T-helper 2 cell treated with Interferon-gamma antibody and Interleukin-4, amounts not matched to agents 100 ng/mL and 5 ng/mL, for 36 hours (primary cell): ENCODE data around the gene ARL5B. TPM values are rescaled to one million over a fixed set of nuclear protein-coding genes. Genes with fewer than 3 reads are reported as not detected.

ENCODE experiments used
- intact Hi-C: fragments of 100-400 bp; cut with micrococcal nuclease; formaldehyde crosslinking; loops from one replicate; pipeline ENCODE4 v1.15.1; 2023
- total RNA-seq: library from RNA; stranded (reverse); gene quantifications from 2 replicates; pipeline ENCODE4 v1.2.3, GENCODE V29; 2022

The ARL5B gene
- total RNA-seq, 1 donor from 2014 or later: 13.6 TPM

DNA sequence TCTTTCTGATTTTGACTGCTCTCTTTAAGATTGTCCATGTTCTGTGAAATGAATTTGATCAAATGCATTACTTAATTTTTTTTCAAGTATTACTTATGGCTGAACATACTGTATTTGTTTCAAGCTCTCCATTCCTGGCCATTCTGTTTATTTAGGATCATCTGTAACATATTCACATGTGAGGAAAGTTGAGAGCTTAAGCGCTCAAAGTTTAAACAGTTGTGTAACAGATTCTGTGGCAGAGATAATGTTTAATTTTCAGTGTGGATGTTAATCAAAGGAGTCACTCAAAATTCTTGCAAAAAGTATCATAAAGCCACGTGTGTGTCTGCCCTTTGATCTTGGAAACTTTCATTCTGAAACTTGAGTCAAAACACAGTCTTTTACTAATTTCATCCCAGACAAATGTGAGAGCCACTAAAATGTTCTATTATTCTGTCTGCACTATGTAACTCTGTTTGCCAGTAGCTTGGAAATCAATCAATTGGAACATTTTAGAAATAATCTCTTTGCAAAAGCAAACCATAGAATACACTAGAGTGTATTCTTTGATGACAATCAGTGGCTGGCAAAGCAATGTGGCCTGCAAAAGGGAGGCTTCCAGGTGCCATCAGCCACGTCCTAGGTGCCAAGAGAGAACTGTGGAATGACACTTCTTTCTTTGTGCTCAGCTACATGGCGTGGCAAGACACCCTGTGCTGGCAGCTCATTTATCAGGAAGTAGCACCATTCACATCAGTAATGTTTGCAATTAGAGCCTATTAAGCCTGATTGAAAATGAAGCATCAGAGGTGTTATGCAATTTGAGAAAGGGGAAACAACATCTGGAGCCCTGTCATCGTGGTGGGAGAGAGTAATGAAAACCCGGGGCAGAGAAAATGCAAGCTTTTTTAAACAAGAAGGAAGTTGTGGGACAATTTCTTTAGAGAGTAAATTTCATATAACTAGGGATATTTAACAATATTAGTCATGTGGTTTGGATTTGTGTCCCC, 40.9 kb downstream of the ARL5B start:
- intact Hi-C loops: no loop called here

DNA sequence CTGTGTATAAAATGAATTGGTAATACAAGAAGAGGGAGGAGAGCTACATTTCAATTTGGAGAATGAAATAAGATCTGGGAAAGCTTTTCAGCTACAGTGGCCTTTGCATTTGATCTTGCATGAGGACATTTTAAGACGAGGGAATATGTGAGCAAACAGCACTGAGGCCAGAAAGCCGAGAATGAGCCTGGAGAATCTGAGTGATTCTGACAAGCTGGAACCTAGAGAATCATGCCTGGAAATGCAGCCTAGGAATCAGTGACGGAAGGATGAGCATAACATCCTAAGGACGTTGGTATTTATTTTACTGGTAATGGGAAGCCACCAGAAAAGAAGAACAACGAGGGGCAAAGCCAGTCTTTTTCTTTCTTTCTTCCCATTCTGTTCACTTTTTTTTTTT, 44.3 kb downstream of the ARL5B start:
- intact Hi-C loops: no loop called here

DNA sequence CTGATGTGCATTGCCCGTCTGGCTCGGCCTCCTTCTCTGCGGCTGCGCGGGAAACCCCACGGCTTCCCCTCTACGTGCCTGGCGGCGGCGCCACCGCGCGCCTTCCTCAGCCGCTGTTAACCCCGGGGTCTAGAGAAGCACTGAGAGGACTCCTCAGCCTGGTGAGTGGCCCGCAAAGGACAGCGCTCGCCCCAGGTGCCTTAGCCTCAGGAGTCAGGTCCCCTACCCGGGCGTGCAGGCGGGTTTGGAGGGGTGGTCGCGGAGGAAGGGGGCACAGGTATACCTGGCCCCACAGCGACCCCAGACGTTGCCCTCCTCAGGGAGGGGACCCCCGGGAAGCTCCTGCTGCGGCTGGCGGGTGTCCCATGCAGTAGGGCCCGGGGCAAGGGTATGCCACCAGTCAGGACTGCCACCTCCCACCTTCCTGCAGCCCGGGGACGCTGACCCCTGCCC, 51.0 kb downstream of the ARL5B start:
- intact Hi-C loops: no loop called here

DNA sequence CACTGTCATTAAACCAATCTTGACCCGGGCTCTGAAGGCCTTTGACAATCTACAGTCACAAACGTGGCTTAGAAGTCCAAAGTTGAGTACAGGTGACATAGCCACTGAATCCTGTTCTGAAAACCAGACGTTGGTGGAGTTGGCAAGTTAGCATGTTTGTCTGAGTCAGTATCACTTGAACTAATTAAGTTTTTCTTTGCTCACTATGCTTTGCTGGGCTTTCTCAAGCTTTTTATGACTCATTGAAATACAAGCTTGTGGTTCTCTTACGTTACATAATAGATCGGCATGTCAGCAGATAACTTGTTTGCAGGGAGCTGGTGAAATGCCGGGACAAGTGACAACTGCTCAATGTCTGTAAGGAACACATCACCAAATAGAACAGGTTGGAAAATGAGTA, 53.8 kb downstream of the ARL5B start:
- intact Hi-C loops: no loop called here

DNA sequence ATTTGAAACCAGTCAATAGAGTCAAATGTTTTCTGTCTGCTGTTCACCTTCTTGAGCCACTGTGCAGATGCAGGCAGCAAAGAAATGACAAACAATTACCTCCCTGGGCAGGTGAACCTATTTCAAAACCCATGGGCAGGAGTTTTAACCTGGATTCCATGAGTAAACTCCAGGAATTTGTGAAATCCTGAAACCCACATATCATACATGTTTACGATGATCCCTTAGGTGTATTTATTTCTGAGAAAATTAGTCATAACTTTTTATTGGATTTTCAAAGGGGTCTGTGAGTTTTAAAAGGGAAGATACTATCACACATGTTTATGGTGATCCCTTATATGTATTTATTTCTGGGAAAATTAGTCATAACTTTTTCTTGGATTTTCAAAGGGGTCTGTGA, 59.8 kb downstream of the ARL5B start:
- intact Hi-C loops: no loop called here

DNA sequence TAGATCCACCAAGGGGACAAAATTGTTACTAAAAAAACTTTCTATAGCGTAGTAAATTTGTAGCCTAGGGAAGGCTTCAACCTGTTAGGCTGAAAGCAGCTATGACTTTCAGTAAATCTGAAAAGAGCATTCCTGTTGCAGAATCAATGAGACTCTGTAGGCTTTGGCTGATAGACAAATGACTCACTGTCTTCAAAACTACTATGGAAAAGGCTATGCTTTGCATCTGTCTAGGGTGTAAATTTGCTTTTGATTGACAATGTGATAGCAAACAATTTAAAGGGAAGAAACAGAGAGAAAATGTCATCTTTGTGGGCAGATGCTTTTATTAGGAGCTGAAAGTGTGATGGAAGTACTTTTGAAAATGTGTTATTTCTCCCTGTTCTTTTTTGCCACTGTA, 60.6 kb downstream of the ARL5B start:
- intact Hi-C loops: no loop called here

DNA sequence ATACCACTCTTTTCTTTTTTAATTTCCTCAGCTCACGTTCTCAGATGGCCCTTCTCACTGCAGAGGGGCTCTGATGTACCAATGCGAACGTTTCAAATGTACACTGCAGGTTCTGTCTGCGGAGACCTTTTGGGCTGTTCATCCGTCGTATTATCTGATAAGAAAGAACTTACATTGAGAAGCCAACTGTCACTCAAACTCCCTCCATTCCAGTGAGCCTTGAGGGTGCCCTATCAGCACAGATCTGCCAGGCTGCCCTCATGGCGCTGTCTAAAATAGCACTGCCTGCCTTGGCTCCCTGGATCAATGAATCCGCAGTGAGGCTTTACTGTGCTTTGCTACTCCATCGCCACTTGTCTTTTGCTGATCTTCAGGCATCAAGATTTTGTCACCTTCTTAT, 61.8 kb downstream of the ARL5B start:
- intact Hi-C loops: no loop called here

DNA sequence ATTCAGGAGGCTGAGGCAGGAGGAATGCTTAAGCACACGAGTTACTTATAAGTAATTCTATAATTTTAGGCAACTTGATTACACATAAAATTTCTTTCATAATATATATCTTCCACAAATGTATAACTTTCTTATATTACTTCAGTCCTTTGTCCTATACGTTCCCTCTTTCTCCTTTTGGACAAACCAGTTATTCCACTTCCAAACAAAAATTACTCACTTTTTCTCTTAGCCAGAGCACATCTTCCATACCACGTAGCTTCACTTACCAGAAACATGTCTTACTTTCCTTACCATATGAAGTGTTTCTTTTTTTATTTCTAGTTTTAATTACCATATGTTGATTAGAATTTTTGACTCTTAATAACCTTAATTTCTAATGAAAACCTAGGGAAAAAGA, 64.6 kb downstream of the ARL5B start:
- intact Hi-C loops: no loop called here

Other genes starting within 250 kb of the ARL5B start
- 22.2 and 22.8 TPM in 2 replicates for gene NSUN6, start 7.8 kb upstream of the ARL5B start, total RNA-seq